PC-3 (cell line): Measurements from ENCODE around the gene GPSM3. TPM values are rescaled to one million over a fixed set of nuclear protein-coding genes. Genes with fewer than 3 reads are reported as not detected.

Experiments
- ATAC-seq: fragments of 200-7000 bp; cut with Tn5 transposase; 2 replicates; pipeline ENCODE4 v1.9.1; 2020; ENCODE audit warnings: mild to moderate bottlenecking, moderate library complexity
- BruUV-seq: library from RNA; stranded (reverse); fragments of 400-500 nt; replicated peaks from 2 replicates; lab custom pipeline; 2021; lab: Mats Ljungman, UMichigan
- CTCF ChIA-PET: fragments of 300-600 bp; sonication (Branson Sonifier 250); formaldehyde crosslinking; loops from one replicate; lab custom pipeline; 2022; ENCODE audit warnings: antibody characterized with exemption; lab: Charles Lee
- POLR2A ChIA-PET: fragments of 300-600 bp; sonication (Branson Sonifier 250); formaldehyde crosslinking; loops from one replicate; lab custom pipeline; 2022; ENCODE audit warnings: antibody characterized with exemption; ENCODE audit not compliant: unreplicated experiment; lab: Charles Lee
- DNase-seq: peaks from one replicate; pipeline ENCODE4 v3.0.0-alpha.2; 2015
- H2AFZ ChIP-seq: fragments of 300-600 bp; sonication (generic); 2 replicates; pipeline ENCODE4 v1.6.0; 2016; ENCODE audit warnings: antibody characterized with exemption, low read length
- H3F3A ChIP-seq: fragments of 300-600 bp; sonication (generic); one replicate; pipeline ENCODE4 v1.6.0; 2017; ENCODE audit warnings: antibody characterized with exemption, low read length, control low read depth, mild to moderate bottlenecking; ENCODE audit not compliant: unreplicated experiment
- H3K27ac ChIP-seq: fragments of 300-600 bp; sonication (generic); 2 replicates; pipeline ENCODE4 v1.5.1; 2016; ENCODE audit warnings: mild to moderate bottlenecking, low read length
- H3K27me3 ChIP-seq: fragments of 300-600 bp; sonication (generic); 2 replicates; pipeline ENCODE4 v1.6.1; 2016; ENCODE audit warnings: low read length, mixed read lengths
- H3K36me3 ChIP-seq: fragments of 300-600 bp; sonication (generic); 2 replicates; pipeline ENCODE4 v1.6.1; 2016; ENCODE audit warnings: low read depth, mixed run types, low read length, mixed read lengths
- H3K4me1 ChIP-seq: fragments of 300-600 bp; sonication (generic); 2 replicates; pipeline ENCODE4 v1.5.1; 2016; ENCODE audit warnings: low read length; ENCODE audit not compliant: insufficient read depth
- H3K4me2 ChIP-seq: fragments of 300-600 bp; sonication (generic); 2 replicates; pipeline ENCODE4 v1.6.0; 2016; ENCODE audit warnings: low read length
- H3K4me3 ChIP-seq: fragments of 300-600 bp; sonication (generic); 2 replicates; pipeline ENCODE4 v1.5.1; 2016; ENCODE audit warnings: mild to moderate bottlenecking, low read length, mixed read lengths
- H3K79me2 ChIP-seq: fragments of 300-600 bp; sonication (generic); 2 replicates; pipeline ENCODE4 v1.6.1; 2017; ENCODE audit warnings: low read length, mixed read lengths
- H3K9ac ChIP-seq: fragments of 300-600 bp; sonication (generic); 2 replicates; pipeline ENCODE4 v1.6.0; 2016; ENCODE audit warnings: mild to moderate bottlenecking, low read length
- H3K9me2 ChIP-seq: fragments of 300-600 bp; sonication (generic); replicated peaks from 2 replicates; pipeline ENCODE4 v1.6.1; 2016; ENCODE audit warnings: mixed run types, low read length, mixed read lengths
- H3K9me3 ChIP-seq: fragments of 300-600 bp; sonication (generic); 2 replicates; pipeline ENCODE4 v1.6.1; 2016; ENCODE audit warnings: low read length, mixed read lengths
- H4K20me1 ChIP-seq: fragments of 300-600 bp; sonication (generic); 2 replicates; pipeline ENCODE4 v1.6.1; 2016; ENCODE audit warnings: low read length, mixed read lengths
- EZH2 ChIP-seq: fragments of 300-600 bp; sonication (generic); IDR thresholded peaks from one replicate; pipeline ENCODE4 v1.6.1; 2017; ENCODE audit warnings: antibody characterized with exemption, mild to moderate bottlenecking, low read length; ENCODE audit not compliant: unreplicated experiment
- EZH2phosphoT487 ChIP-seq: fragments of 300-600 bp; sonication (generic); IDR thresholded peaks from 2 replicates; pipeline ENCODE4 v1.6.1; 2018; ENCODE audit warnings: mild to moderate bottlenecking, antibody characterized with exemption, low read length, borderline replicate concordance
- intact Hi-C: fragments of 100-400 bp; cut with micrococcal nuclease; formaldehyde crosslinking; loops from 2 replicates; pipeline ENCODE4 v1.9.0; 2023
- total RNA-seq: library from RNA; depleted of rRNA; stranded (reverse); fragments of >200 nt; gene quantifications from 2 replicates; pipeline ENCODE4 v1.2.3, GENCODE V29; 2014
- TF ChIP-seq, protein P1 (sequence below): fragments of 300-600 bp; sonication (generic); conservative IDR thresholded peaks from 2 replicates; pipeline ENCODE4 v1.5.1; 2017; ENCODE audit warnings: antibody characterized with exemption, low read depth, mild to moderate bottlenecking, low read length

The GPSM3 gene
- total RNA-seq, 1 experiment from 2014 or later: 5.0 TPM

DNA sequence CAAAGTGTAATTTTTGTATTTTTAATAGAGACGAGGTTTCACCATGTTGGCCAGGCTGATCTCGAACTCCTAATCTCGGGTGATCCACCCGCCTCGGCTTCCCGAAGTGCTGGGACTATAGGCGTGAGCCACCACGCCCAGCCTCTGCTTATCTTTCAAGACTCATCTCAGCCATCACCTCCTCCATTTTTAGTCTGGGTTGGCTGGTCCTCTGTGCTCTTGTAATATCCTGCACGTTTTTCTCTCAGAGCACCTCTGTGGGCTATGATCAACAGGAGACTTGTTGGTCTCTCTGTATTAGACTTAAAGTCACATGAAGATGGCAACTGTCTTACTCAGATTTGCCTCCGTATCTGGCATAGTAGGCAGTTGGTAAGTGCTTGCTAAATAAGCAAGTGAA is 23.8 kb upstream of the GPSM3 start:
- Histone ChIP-seq H3K36me3 (no peaks in the 10 kb centered on the region), H3K4me3 (no peak overlapping the region), H4K20me1 (no peaks in the 10 kb centered on the region), H3K4me1 (no peaks in the 10 kb centered on the region), H3K9me3 (no peaks in the 10 kb centered on the region), H3K27ac (no peak overlapping the region), H3K4me2 (no peak overlapping the region), H3K9ac (no peak overlapping the region), H3K79me2 (no peaks in the 10 kb centered on the region), H2AFZ (no peak overlapping the region), H3K9me2 (no peaks in the 10 kb centered on the region), H3K27me3 (peaks cover 27% of the 10 kb centered on the region), H3F3A (no peaks in the 10 kb centered on the region)
- TF ChIP-seq, protein P1, sequence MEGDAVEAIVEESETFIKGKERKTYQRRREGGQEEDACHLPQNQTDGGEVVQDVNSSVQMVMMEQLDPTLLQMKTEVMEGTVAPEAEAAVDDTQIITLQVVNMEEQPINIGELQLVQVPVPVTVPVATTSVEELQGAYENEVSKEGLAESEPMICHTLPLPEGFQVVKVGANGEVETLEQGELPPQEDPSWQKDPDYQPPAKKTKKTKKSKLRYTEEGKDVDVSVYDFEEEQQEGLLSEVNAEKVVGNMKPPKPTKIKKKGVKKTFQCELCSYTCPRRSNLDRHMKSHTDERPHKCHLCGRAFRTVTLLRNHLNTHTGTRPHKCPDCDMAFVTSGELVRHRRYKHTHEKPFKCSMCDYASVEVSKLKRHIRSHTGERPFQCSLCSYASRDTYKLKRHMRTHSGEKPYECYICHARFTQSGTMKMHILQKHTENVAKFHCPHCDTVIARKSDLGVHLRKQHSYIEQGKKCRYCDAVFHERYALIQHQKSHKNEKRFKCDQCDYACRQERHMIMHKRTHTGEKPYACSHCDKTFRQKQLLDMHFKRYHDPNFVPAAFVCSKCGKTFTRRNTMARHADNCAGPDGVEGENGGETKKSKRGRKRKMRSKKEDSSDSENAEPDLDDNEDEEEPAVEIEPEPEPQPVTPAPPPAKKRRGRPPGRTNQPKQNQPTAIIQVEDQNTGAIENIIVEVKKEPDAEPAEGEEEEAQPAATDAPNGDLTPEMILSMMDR: no peak
- TF ChIP-seq EZH2phosphoT487 (no peak), EZH2 (no peak)
- no TSS peak for BruUV-seq
- DNase-seq (no peak), ATAC-seq (no peak)
- intact Hi-C loops: no loop called here
- POLR2A ChIA-PET: no interaction called here
- CTCF ChIA-PET: no interaction called here

DNA sequence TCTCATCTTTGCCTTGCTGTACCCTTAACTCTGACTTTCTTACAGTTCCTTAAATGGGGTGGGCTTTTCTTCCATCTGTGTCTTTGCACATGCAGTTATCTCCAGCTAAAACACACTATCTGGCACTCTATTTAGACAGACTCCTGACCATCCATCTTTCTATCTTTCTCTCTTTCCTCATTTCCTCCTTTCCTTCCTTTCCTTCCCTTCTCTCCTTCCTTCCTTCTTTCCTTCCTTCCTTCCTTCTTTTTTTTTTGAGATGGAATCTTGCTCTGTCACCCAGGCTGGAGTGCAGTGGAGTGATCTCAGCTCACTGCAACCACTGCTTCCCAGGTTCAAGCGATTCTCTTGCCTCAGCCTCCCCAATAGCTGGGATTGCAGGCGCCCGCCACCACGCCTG is 23.2 kb upstream of the GPSM3 start:
- ATAC-seq: no peak

DNA sequence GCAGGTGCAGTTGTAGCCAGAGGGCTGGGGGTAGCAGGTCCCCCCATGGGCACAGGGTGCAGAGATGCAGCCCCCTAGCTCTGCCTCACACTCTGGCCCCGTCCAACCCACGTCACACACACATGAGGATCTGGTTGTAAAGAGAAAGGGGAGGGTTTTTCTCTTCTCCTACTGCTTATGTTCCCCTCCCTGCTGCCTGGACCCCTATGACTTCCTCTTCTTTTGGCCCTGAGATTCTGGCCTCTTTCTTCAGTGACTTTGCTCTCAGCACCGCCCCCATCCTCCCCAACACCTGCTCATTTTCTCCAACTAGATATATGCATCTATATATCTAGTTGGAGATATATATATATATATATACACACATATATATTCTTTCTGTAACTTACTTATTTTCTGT is 21.7 kb upstream of the GPSM3 start:
- TF ChIP-seq, protein P1: no peak
- TF ChIP-seq EZH2phosphoT487 (no peak), EZH2 (no peak)
- H3K79me2 ChIP-seq: no peaks in the 10 kb centered on the region
- POLR2A ChIA-PET: no interaction called here
- BruUV-seq: no TSS peak
- intact Hi-C loops: no loop called here
- ATAC-seq (no peak), DNase-seq (no peak)
- no peaks in the 10 kb centered on the region for H3F3A ChIP-seq
- H3K36me3 ChIP-seq: no peaks in the 10 kb centered on the region
- H3K9me2 ChIP-seq: no peaks in the 10 kb centered on the region
- peaks cover 21% of the 10 kb centered on the region for H3K27me3 ChIP-seq
- no peaks in the 10 kb centered on the region for H3K9me3 ChIP-seq
- no peak overlapping the region for H2AFZ ChIP-seq
- no peak overlapping the region for H3K9ac ChIP-seq
- H3K27ac ChIP-seq: no peak overlapping the region
- CTCF ChIA-PET: no interaction called here
- H3K4me3 ChIP-seq: no peak overlapping the region
- H3K4me2 ChIP-seq: no peak overlapping the region
- H4K20me1 ChIP-seq: no peaks in the 10 kb centered on the region
- H3K4me1 ChIP-seq: no peaks in the 10 kb centered on the region

More for the DNA sequence above, 23.2 kb upstream of the GPSM3 start:
- Histone ChIP-seq H3K4me3 (no peak overlapping the region), H3K27me3 (peaks cover 21% of the 10 kb centered on the region), H2AFZ (no peak overlapping the region), H3K9me2 (no peaks in the 10 kb centered on the region), H3K36me3 (no peaks in the 10 kb centered on the region), H3K4me2 (no peak overlapping the region), H3K79me2 (no peaks in the 10 kb centered on the region), H3K4me1 (no peaks in the 10 kb centered on the region), H3K27ac (no peak overlapping the region), H3K9ac (no peak overlapping the region), H3K9me3 (no peaks in the 10 kb centered on the region), H3F3A (no peaks in the 10 kb centered on the region), H4K20me1 (no peaks in the 10 kb centered on the region)
- ChIA-PET CTCF (no interaction called here), POLR2A (no interaction called here)
- TF ChIP-seq, protein P1: no peak
- TF ChIP-seq EZH2: no peak
- TF ChIP-seq EZH2phosphoT487: no peak
- intact Hi-C loops: no loop called here
- DNase-seq: no peak
- BruUV-seq: no TSS peak
